Effector memory CD4-positive, alpha-beta T cell (primary cell): ENCODE results near the gene RALY.

Source experiments
- DNase-seq, 3 donors: peaks; one replicate each; pipeline ENCODE4 v3.0.0-alpha.2; 2020
- H3K27ac ChIP-seq: 2 replicates; pipeline ENCODE4 v1.7.0; 2013; ENCODE audit warnings: mild to moderate bottlenecking, low read length, moderate library complexity; ENCODE audit not compliant: insufficient read depth, poor library complexity, severe bottlenecking
- H3K27me3 ChIP-seq: replicated peaks from 2 replicates; pipeline ENCODE4 v1.7.0; 2013; ENCODE audit warnings: mild to moderate bottlenecking, low read length; ENCODE audit not compliant: insufficient read depth, control insufficient read depth, poor library complexity, severe bottlenecking
- H3K36me3 ChIP-seq: 2 replicates; pipeline ENCODE4 v1.7.0; 2013; ENCODE audit warnings: mild to moderate bottlenecking, low read length, moderate library complexity; ENCODE audit not compliant: control insufficient read depth, insufficient read depth
- H3K4me1 ChIP-seq: 2 replicates; pipeline ENCODE4 v1.7.0; 2013; ENCODE audit warnings: low read length, mild to moderate bottlenecking; ENCODE audit not compliant: control insufficient read depth, insufficient read depth, poor library complexity, severe bottlenecking
- H3K4me3 ChIP-seq: 2 replicates; pipeline ENCODE4 v1.7.0; 2013; ENCODE audit warnings: low read length, low read depth, mild to moderate bottlenecking; ENCODE audit not compliant: insufficient read depth, poor library complexity, severe bottlenecking
- H3K9me3 ChIP-seq: 2 replicates; pipeline ENCODE4 v1.7.0; 2013; ENCODE audit warnings: mild to moderate bottlenecking, low read length, moderate library complexity; ENCODE audit not compliant: control insufficient read depth

Gene RALY

GRCh38 chr20:34043025-34043424, 49.3 kb downstream of the RALY start:
- no peak overlapping the region for H3K4me3 ChIP-seq
- no peak for DNase-seq
- H3K9me3 ChIP-seq = no peaks in the 10 kb centered on the region
- H3K36me3 ChIP-seq = peaks cover 5% of the 10 kb centered on the region
- no peaks in the 10 kb centered on the region for H3K4me1 ChIP-seq
- H3K27ac ChIP-seq = no peak overlapping the region
- no peaks in the 10 kb centered on the region for H3K27me3 ChIP-seq

GRCh38 chr20:34045294-34045693, 51.6 kb downstream of the RALY start:
- DNase-seq = no peak
- H3K9me3 ChIP-seq = no peaks in the 10 kb centered on the region
- H3K4me3 ChIP-seq = no peak overlapping the region
- H3K4me1 ChIP-seq = peaks cover 4% of the 10 kb centered on the region
- peaks cover 5% of the 10 kb centered on the region for H3K36me3 ChIP-seq
- no peak overlapping the region for H3K27ac ChIP-seq
- H3K27me3 ChIP-seq = no peaks in the 10 kb centered on the region

DNA sequence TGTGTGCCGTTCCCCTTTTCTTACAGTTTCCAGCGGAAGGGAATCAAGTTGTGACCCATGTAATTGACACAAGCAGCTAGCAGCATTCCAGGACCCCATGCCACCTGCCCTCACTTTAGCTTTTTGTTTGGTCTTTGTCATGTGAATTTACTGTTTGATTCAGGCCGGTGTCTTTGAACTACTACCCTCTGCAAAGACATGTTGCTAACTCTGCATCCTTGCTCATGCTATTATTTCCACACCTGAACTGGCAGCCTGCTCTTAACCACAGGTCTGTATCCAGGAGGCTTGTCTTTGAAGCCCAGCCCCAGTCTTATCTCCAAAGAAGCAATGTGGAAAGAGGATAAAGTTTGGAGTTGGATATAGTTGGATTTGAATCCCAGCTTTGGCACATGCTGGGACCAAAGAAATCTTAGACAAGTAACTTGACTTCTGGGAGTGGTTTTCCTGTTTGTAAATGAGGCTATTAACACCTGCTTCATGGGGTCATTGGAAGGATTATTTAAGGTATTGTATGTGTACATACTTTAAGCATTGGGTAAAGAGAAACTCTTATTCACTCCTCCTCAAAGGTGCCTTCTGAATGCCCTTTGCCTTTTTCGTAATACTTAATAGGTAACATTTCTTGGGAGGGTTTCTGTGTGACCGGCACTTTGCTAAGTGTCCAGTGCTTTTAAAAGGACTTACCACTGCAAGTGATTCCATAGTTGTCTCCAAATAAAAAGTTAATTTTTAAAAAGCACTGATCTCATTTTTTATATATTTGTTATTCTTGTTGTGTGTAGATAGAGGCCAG, 52.4 kb downstream of the RALY start:
- H3K27ac ChIP-seq = no peak overlapping the region
- no peak overlapping the region for H3K4me3 ChIP-seq
- H3K9me3 ChIP-seq = no peaks in the 10 kb centered on the region
- peaks cover 4% of the 10 kb centered on the region for H3K4me1 ChIP-seq
- DNase-seq = no peak
- H3K27me3 ChIP-seq = no peaks in the 10 kb centered on the region
- peaks cover 5% of the 10 kb centered on the region for H3K36me3 ChIP-seq

GRCh38 chr20:34047010-34047687, 53.4 kb downstream of the RALY start:
- no peaks in the 10 kb centered on the region for H3K27me3 ChIP-seq
- peaks cover 4% of the 10 kb centered on the region for H3K4me1 ChIP-seq
- H3K9me3 ChIP-seq = no peaks in the 10 kb centered on the region
- DNase-seq = no peak
- peaks cover 5% of the 10 kb centered on the region for H3K36me3 ChIP-seq
- no peak overlapping the region for H3K4me3 ChIP-seq
- H3K27ac ChIP-seq = no peak overlapping the region

- no peak overlapping the region for H3K4me3 ChIP-seq
- no peaks in the 10 kb centered on the region for H3K27me3 ChIP-seq
- H3K27ac ChIP-seq = no peak overlapping the region
- H3K9me3 ChIP-seq = no peaks in the 10 kb centered on the region
- no peak for DNase-seq
- H3K36me3 ChIP-seq = peaks cover 5% of the 10 kb centered on the region
- peaks cover 4% of the 10 kb centered on the region for H3K4me1 ChIP-seq
Observed at GRCh38 chr20:34047917-34048316, 54.2 kb downstream of the RALY start.

- no peaks in the 10 kb centered on the region for H3K27me3 ChIP-seq
- H3K4me1 ChIP-seq = peaks cover 14% of the 10 kb centered on the region
- H3K4me3 ChIP-seq = no peak overlapping the region
- no peaks in the 10 kb centered on the region for H3K9me3 ChIP-seq
- H3K27ac ChIP-seq = no peak overlapping the region
- H3K36me3 ChIP-seq = peaks cover 2% of the 10 kb centered on the region
- DNase-seq = no peak
Observed at GRCh38 chr20:34049389-34049788, 55.7 kb downstream of the RALY start.

DNA sequence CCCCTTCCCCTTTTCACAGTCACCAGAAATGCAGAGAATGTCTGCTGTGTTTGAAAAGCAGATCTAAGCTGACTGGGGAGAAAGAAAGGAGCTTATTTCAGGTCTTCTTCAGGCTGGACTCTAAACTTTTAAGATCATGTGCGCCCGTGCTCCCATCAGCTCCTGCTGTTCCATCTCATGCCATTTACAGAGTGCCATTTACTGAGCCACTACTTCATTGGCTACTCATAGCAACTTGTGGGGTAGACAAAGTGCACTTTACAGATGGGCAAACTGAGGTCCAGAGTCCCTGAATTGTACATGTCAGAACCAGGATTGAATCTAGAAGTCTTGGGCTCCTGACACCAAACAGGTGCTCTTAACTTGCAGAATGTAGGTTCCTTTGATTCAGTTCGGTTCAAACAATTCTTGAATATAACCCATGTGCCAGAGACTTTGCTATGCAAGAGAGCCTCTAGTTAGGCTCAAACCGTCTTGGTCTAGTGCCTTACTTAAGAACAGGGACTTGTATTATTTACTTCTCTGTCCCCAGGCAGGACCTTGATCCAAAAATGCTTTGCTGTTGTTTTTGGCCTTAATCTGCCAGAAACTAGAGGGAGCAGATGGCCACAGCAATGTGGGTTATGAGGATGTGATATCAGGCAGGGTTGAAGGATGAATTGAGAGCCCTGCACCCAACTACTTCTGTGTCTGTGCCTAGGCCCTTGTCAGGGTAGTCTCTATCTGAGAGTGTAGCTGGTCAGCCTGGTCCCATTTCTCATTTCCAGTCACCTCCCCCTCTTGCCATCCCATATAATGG, 56.4 kb downstream of the RALY start:
- peaks cover 16% of the 10 kb centered on the region for H3K4me1 ChIP-seq
- no peak overlapping the region for H3K27ac ChIP-seq
- no peak overlapping the region for H3K4me3 ChIP-seq
- H3K36me3 ChIP-seq = no peaks in the 10 kb centered on the region
- H3K27me3 ChIP-seq = no peaks in the 10 kb centered on the region
- no peak for DNase-seq
- H3K9me3 ChIP-seq = no peaks in the 10 kb centered on the region

DNA sequence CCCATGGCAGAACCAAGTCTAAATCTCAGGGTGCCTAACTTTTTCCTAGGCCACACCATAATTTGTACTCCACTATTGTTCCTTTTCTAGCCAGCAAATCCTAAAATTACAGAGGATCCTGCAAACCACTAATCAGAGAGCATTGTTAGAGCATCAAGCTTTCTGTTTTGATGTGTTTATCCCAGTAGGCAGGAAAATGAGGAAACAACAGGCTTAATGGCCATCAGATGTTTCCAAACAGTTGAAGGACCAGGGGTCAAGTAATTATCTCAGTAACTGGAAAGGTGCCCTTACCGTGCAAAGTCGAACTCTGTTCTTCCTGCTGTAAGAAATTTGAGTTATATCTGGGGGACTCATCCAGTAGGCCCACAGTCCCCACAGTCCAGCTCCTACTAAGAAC, 58.7 kb downstream of the RALY start:
- Histone ChIP-seq H3K4me3 (no peak overlapping the region), H3K27ac (no peak overlapping the region), H3K27me3 (no peaks in the 10 kb centered on the region), H3K36me3 (no peaks in the 10 kb centered on the region), H3K4me1 (peaks cover 22% of the 10 kb centered on the region), H3K9me3 (no peaks in the 10 kb centered on the region)
- DNase-seq = no peak

GRCh38 chr20:34055290-34055689, 61.6 kb downstream of the RALY start:
- Histone ChIP-seq H3K27me3 (no peaks in the 10 kb centered on the region), H3K36me3 (no peaks in the 10 kb centered on the region), H3K27ac (no peak overlapping the region), H3K4me3 (no peak overlapping the region), H3K4me1 (peaks cover 25% of the 10 kb centered on the region), H3K9me3 (no peaks in the 10 kb centered on the region)
- DNase-seq = no peak

DNA sequence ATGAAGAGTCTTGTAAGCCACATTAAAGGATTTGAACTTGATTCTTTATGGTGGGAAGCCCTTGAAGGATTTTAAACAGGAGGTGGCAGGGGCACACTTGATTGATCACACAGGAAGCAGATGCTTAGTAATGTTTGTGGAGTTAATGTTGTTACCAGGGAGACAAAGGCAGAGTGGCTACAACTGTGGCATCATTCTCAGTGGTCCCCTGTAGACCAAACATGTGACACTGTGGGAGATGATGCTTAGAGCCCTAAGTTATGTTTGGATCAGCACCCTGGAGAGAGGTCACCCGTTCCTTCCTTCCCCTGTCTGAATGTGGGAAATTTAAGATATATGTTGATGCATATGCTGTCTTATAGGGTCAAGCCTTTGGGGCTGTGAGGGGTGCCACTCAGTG, 65.1 kb downstream of the RALY start:
- Histone ChIP-seq H3K4me3 (no peak overlapping the region), H3K27me3 (no peaks in the 10 kb centered on the region), H3K36me3 (peaks cover 3% of the 10 kb centered on the region), H3K27ac (no peak overlapping the region), H3K4me1 (peaks cover 17% of the 10 kb centered on the region), H3K9me3 (no peaks in the 10 kb centered on the region)
- peak in 1 of 3 donors; percentile 5 for DNase-seq
